Rectal smooth muscle tissue (tissue), 1 donor: ENCODE data around the gene RESF1.
A peak's percentile ranks its signal among the peaks of the same experiment; 100 is the strongest.

Experiments used
- H3K27ac ChIP-seq: one replicate; pipeline ENCODE4 v1.7.0; 2013; ENCODE audit warnings: low read depth, low read length, inconsistent platforms
- H3K27me3 ChIP-seq: one replicate; pipeline ENCODE4 v1.7.0; 2013; ENCODE audit warnings: low read length; ENCODE audit not compliant: control insufficient read depth, insufficient read depth
- H3K36me3 ChIP-seq: one replicate; pipeline ENCODE4 v1.7.0; 2013; ENCODE audit warnings: low read length; ENCODE audit not compliant: control insufficient read depth, insufficient read depth
- H3K4me1 ChIP-seq: one replicate; pipeline ENCODE4 v1.7.0; 2013; ENCODE audit warnings: low read length; ENCODE audit not compliant: control insufficient read depth, insufficient read depth
- H3K4me3 ChIP-seq: one replicate; pipeline ENCODE4 v1.7.0; 2013; ENCODE audit warnings: low read length
- H3K9ac ChIP-seq: one replicate; pipeline ENCODE4 v1.7.0; 2013; ENCODE audit warnings: low read length

Gene RESF1

DNA sequence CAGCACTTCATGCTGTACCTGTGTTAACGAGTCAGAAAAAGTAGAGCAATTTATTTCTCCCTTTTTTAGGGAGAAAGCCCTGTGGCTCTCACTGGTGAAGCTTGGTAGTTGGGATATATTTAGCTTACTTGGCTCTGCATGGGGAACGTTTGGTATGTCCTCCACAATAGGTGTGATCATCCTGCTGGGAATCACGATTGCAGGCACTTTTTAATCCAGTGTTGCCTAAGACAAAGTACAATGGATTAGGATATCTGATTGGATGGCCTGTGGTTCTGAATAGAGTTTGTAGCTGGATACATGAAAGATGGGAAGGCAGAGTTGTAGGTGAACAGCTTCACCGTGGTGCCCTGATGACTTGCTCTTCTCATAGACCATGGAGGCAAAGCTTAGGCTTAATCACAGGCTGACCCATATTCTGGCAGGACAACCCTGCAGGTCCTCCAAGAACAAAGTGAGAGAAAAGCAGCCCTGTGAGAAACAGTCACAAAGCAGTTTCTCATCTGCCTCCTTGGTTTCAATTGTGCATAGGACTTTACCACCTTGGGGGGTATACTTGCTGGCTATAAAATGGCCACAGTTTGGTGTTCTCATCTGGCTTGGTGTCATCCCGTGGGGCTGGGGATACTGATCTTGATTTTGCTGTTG, 7.5 kb downstream of the RESF1 start:
- no peaks in the 10 kb centered on the region for H3K27me3 ChIP-seq
- no peaks in the 10 kb centered on the region for H3K4me1 ChIP-seq
- H3K36me3 ChIP-seq, result peaks cover 7% of the 10 kb centered on the region
- H3K9ac ChIP-seq, result no peak overlapping the region
- H3K4me3 ChIP-seq, result peak overlapping the region; percentile 2
- no peak overlapping the region for H3K27ac ChIP-seq

DNA sequence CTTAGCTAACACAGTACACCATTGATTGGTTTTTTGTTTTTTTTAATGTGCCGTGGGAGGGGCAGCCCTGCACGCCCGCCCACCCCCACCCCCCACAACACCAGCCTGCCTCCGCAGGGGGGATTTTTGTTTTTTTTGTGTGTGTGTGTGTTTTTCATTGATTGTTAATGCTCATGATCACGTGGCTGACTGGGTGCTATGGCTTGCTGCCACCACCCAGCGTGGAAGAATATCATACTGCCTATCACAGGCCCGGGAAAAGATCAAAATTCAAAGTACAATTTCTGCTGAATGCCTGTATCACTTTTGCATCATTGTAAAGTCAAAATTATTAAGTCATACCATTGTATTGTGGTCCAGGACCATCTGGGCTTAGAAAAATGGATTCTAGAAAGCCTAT, 8.3 kb downstream of the RESF1 start:
- Histone ChIP-seq H3K4me1 (no peaks in the 10 kb centered on the region), H3K36me3 (peaks cover 12% of the 10 kb centered on the region), H3K9ac (no peak overlapping the region), H3K27me3 (no peaks in the 10 kb centered on the region), H3K4me3 (no peak overlapping the region), H3K27ac (no peak overlapping the region)

DNA sequence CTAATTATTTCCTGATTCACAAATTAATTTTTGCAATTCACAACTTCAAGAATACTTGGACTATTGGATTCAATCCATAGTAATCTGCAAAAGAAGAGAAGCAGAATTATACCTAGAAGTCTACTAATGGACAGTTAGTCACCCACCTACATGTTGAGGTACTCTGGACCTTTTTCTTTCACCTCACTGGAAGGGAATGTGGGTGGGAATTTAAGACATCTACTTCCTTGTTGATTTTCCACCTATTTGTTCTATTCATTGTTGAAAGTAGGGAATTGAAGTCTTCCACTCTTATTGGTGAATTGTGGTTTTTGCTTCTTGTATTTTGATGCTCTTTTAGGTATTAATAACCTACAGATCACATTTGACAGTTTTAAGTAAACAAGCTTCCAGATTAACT, 11.0 kb downstream of the RESF1 start:
- Histone ChIP-seq H3K27me3 (no peaks in the 10 kb centered on the region), H3K9ac (no peak overlapping the region), H3K4me3 (no peak overlapping the region), H3K27ac (no peak overlapping the region), H3K36me3 (peaks cover 25% of the 10 kb centered on the region), H3K4me1 (no peaks in the 10 kb centered on the region)

DNA sequence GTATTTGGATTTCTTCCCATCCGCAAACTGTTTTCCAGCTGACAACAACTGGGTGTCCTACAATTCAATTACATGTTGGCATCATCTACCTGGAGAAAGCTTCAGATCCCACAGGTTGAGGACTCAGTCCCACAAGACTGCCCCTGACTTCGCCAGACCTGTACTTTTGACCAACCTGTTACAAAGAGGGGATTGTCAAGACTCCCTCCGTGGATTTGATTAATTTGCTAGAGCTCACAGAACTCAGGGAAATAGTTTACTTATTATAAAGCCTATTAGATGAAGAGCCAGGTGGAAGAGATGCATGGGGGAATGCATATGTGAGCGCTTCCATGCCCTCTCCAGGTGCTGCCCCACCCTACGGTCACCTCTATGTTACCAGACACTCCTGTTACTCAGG, 14.6 kb downstream of the RESF1 start:
- Histone ChIP-seq H3K36me3 (peaks cover 26% of the 10 kb centered on the region), H3K4me3 (no peak overlapping the region)

DNA sequence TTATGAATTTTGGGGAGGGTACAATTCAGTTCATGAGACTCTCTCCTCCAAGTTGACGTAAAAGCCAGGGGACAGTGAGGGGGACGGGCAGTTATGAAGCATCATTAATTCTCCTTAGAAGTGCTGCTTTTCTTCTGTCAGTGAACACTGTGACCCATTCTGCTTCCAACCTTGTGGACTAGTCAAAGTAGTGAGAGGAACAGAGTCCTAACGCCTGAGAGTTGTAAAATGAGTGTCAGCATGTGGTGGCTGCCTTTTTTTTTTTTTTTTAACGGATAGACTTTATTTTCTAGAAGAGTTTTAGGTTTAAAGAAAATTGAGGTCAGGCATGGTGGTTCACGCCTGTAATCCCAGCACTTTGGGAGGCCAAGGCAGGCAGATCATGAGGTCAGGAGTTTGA, 15.5 kb downstream of the RESF1 start:
- Histone ChIP-seq H3K4me1 (no peaks in the 10 kb centered on the region), H3K27ac (no peak overlapping the region), H3K9ac (no peak overlapping the region), H3K4me3 (no peak overlapping the region), H3K27me3 (no peaks in the 10 kb centered on the region), H3K36me3 (peaks cover 26% of the 10 kb centered on the region)

More for the DNA sequence above, 14.6 kb downstream of the RESF1 start:
- H3K27me3 ChIP-seq, result no peaks in the 10 kb centered on the region
- H3K27ac ChIP-seq, result no peak overlapping the region
- H3K9ac ChIP-seq, result no peak overlapping the region
- H3K4me1 ChIP-seq, result no peaks in the 10 kb centered on the region

DNA sequence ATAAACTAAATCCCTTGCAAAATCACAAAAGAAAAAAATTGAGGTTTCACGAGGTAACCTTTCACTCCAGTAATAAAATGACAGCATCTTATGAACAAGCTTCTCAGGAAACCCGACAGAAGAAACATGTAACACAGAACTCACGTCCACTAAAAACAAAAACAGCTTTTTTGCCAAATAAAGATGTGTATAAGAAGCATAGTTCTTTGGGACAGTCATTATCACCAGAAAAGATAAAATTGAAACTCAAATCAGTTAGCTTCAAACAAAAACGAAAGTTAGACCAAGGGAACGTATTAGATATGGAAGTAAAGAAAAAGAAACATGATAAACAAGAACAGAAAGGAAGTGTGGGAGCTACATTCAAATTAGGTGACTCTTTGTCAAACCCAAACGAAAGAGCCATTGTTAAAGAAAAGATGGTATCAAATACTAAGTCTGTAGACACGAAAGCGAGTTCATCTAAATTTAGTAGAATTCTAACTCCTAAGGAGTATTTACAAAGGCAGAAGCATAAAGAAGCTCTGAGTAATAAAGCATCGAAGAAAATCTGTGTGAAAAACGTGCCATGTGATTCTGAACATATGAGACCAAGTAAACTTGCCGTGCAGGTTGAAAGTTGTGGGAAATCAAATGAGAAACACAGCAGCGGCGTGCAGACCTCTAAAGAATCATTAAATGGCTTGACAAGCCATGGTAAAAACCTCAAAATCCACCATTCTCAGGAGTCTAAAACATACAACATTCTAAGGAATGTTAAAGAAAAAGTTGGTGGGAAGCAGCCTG, 25.8 kb downstream of the RESF1 start:
- Histone ChIP-seq H3K4me3 (no peak overlapping the region), H3K4me1 (no peaks in the 10 kb centered on the region), H3K36me3 (peaks cover 13% of the 10 kb centered on the region), H3K9ac (no peak overlapping the region), H3K27ac (no peak overlapping the region), H3K27me3 (no peaks in the 10 kb centered on the region)

DNA sequence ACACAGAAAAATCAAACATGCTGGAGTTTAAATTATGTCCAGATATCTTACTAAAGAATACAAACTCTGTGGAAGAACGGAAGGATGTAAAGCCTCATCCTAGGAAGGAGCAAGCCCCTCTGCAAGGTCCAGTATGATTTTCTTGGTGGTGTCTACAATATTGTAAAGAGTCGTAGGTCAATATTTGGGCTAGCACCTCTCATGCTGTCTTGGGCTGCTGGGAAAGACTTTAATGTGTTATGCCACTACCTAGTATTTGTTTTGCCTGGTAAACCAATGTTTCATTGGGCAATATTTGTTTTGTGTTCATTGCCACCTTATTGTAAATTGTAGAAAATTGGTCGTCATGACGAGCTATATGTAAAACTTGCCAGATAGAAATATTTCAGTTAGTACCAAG, 26.6 kb downstream of the RESF1 start:
- no peak overlapping the region for H3K4me3 ChIP-seq
- H3K4me1 ChIP-seq, result no peaks in the 10 kb centered on the region
- H3K27me3 ChIP-seq, result no peaks in the 10 kb centered on the region
- H3K36me3 ChIP-seq, result peaks cover 12% of the 10 kb centered on the region
- H3K9ac ChIP-seq, result no peak overlapping the region
- H3K27ac ChIP-seq, result no peak overlapping the region

DNA sequence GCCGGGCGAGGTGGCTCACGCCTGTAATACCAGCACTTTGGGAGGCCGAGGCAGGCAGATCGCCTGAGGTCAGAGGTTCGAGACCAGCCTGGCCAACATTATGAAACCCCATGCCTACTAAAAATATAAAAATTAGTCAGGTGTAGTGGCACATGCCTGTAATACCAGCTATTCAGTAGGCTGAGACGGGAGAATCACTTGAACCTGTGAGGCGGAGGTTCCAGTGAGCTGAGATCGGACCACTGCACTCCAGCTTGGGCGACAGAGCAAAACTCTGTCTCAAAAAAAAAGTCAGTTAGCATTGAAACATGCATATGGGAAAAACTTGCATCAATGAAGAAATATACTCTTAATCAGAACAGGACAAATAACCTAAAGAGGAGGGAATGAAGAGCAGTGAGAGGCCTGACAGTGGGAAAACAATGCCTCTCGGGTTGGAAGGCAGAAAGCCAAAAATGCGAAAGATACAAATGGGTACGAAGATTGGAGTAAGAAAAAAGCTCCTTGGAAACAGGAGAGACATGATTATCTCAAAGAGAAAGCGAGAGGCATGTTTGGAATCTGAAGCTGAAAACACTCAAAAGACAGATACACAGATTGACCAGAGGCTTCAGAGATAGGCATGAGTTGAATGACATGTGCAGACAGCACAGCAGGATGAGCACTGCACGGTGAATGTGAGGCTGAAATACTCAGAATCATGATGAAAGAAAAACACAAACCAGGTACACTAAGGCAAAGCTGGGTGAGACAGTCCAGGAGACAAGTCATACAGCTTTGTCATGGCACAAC, 30.6 kb downstream of the RESF1 start:
- Histone ChIP-seq H3K9ac (no peak overlapping the region), H3K4me1 (no peaks in the 10 kb centered on the region), H3K36me3 (peaks cover 2% of the 10 kb centered on the region), H3K4me3 (no peak overlapping the region), H3K27ac (no peak overlapping the region), H3K27me3 (no peaks in the 10 kb centered on the region)

DNA sequence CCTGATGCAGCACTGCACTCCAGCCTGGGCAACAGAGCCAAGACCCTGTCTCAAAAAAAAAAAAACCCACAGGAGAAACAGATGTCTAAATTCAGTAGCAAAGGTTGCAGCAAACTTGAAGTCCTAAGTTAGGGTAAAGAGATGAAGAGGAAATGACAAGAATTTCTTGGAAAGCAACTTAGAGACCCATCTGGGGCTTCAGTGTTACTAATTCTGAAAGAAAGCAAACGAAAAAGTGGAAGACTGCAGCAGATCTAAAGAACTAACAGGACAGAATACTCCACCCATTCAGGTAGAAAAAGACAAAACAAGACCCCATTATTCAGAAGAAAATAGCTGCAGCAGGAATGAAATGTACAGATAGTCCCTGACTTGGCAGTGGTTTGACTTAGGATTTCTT, 31.9 kb downstream of the RESF1 start:
- Histone ChIP-seq H3K4me3 (no peak overlapping the region), H3K4me1 (no peaks in the 10 kb centered on the region), H3K27me3 (no peaks in the 10 kb centered on the region), H3K27ac (no peak overlapping the region), H3K36me3 (peaks cover 2% of the 10 kb centered on the region), H3K9ac (no peak overlapping the region)

DNA sequence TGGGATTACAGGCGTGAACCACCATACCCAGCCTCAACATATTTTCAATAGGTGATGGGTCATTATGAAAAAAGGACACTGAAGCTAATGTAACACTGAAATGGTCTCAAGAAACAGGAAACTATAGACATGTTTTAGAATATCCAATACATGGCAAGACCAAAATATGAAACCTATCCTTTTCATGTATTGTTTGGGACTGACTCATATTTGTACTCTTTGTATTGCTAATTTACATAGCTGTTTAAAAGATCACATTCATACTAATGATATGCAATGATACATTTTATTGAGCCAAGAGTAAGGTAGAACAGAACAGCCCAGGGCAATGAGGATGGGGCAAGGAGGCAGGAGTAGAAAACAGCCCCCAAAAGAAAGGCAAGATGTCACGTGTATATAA, 32.6 kb downstream of the RESF1 start:
- Histone ChIP-seq H3K27ac (no peak overlapping the region), H3K36me3 (peaks cover 2% of the 10 kb centered on the region), H3K27me3 (no peaks in the 10 kb centered on the region), H3K4me1 (no peaks in the 10 kb centered on the region), H3K9ac (no peak overlapping the region), H3K4me3 (no peak overlapping the region)

DNA sequence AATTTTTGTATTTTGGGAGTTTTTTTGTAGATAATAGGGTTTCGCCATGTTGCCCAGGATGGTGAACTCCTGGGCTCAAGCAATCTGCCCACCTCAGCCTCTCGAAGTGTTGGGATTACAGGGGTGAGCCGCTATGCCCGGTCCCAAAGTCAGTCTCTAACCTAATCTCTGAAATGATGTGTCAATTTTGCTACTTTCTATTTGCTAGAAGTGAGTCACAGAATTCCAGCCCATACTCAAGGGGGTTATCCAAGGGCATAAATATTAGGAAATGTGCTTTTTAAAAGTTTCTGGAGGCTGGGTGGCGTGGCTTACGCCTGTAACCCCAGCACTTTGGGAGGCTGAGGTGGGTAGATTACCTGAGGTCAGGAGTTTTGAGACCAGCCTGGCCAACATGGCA, 40.5 kb downstream of the RESF1 start:
- Histone ChIP-seq H3K9ac (no peak overlapping the region), H3K27ac (no peak overlapping the region), H3K27me3 (no peaks in the 10 kb centered on the region), H3K36me3 (peaks cover 7% of the 10 kb centered on the region), H3K4me1 (no peaks in the 10 kb centered on the region), H3K4me3 (no peak overlapping the region)

DNA sequence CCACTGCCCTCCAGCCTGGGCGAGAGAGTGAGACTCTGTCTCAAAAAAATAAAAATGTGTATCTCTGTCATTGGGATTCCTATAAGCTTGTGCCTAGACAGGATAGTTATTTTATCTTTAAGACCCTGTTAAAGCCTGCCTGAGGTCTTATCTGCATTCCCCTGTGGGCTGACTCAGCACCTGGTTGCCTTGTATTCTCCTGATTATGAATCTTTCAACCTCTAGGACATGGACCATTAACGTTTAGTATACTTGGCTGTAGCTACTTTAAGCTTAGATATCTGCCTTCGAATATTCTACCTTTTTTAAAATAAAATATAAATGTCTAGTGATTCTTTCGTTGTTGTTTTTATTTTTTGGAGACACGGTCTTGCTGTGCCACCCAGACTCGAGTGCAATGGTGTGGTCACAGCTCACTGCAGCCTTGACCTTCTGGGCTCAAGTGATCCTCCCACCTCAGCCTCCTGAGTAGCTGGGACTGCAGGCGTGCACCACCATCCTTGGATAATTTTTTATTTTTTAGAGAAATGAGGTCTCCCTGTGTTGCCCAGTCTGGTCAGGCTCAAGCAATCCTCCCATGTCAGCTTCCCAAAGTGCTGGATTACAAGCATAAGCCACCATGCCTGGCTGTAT, 41.3 kb downstream of the RESF1 start:
- peaks cover 7% of the 10 kb centered on the region for H3K36me3 ChIP-seq
- no peak overlapping the region for H3K27ac ChIP-seq
- H3K4me3 ChIP-seq, result no peak overlapping the region
- no peaks in the 10 kb centered on the region for H3K4me1 ChIP-seq
- no peak overlapping the region for H3K9ac ChIP-seq
- no peaks in the 10 kb centered on the region for H3K27me3 ChIP-seq
